ENCODE data around the gene KLK5.

Gene KLK5

GRCh38 chr19:50916069-50916468, 36.8 kb downstream of the KLK5 start:
- no peaks in the 10 kb centered on the region for H3K4me1 Mint-ChIP-seq (ENCODE audit: low read depth)
- no peaks in the 10 kb centered on the region for H3K36me3 Mint-ChIP-seq
- H3K27ac Mint-ChIP-seq: no peak overlapping the region
- no peak overlapping the region for H3K4me3 Mint-ChIP-seq
- H3K9me3 Mint-ChIP-seq (ENCODE audit: low read depth): no peaks in the 10 kb centered on the region
- peaks cover 35% of the 10 kb centered on the region for H3K27me3 Mint-ChIP-seq

DNA sequence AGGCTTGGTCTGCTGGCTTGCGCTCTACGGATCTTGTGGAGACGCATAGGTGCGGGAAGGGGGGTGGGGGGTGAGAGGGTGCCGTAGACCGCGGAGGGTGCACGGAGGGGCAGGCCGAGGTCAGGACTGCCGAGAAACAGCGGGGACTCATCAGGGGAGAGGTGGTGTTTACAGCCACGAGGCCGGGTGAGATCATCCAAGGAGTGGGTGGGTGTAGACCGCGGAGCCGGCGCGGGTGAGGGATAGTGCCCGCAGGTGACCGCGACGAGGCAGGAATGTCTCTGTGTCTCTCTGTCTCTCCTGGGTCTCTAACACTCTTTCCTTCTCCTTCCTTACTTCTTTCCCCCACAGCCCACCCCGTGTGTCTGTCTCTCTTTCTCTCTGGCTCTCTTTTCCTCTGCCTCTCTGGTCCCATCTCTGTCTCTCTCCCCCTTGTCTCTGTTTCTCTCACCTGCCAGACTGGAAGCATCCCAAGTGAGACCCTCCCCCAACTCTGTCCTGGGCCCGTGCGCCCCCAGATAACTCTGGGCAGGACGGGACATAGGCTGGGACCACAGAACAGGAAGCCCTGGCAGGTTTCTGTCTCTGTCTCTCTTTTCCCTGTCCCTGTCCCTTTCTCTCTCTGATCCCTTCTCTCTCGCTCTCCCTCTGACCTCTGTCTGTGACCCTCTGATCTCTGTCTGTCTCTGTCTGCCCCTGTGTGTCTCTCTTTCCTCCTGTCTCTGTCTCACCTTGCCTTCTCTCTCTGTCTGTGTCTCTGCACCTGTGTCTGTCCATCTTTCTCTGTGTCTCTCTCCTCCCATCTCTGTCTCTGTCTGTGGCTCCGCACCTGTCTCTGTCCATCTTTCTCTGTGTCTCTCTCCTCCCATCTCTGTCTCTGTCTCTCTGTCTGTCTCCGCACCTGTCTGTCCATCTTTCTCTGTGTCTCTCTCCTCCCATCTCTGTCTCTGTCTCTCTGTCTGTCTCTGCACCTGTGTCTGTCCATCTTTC, 39.8 kb downstream of the KLK5 start:
- no peak overlapping the region for H3K27ac Mint-ChIP-seq
- H3K9me3 Mint-ChIP-seq (ENCODE audit: low read depth): no peaks in the 10 kb centered on the region
- H3K4me1 Mint-ChIP-seq (ENCODE audit: low read depth): peaks cover 8% of the 10 kb centered on the region
- H3K4me3 Mint-ChIP-seq: no peak overlapping the region
- no peaks in the 10 kb centered on the region for H3K36me3 Mint-ChIP-seq
- H3K27me3 Mint-ChIP-seq: peaks cover 43% of the 10 kb centered on the region

DNA sequence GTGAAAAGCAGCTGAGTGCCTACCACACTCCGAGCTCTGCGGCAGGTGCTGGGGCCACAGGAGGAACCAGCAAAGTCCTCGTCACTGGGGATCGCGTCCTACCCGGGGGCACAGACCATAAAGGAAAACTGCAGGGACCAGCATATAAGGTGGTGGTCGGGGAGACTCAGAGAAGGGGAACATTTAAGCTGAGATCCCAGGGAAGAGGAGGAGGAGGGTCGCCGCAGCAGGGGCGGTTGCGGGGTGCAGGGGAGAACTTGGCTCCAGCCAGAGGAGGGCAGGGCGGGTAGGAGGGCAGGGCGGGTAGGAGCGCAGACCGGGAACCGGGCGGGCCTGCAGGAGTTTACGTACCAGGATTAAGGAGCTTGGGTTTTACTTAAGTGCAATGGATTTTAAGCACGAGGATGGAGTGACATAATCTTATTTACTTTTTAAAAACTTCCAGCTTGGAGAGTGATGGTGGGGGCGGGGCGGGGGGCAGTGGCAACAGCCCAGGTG, 40.7 kb downstream of the KLK5 start:
- Mint-ChIP-seq H3K4me3 (no peak overlapping the region), H3K36me3 (no peaks in the 10 kb centered on the region), H3K4me1 (ENCODE audit: low read depth) (peaks cover 8% of the 10 kb centered on the region), H3K27me3 (peaks cover 45% of the 10 kb centered on the region), H3K9me3 (ENCODE audit: low read depth) (no peaks in the 10 kb centered on the region), H3K27ac (no peak overlapping the region)

DNA sequence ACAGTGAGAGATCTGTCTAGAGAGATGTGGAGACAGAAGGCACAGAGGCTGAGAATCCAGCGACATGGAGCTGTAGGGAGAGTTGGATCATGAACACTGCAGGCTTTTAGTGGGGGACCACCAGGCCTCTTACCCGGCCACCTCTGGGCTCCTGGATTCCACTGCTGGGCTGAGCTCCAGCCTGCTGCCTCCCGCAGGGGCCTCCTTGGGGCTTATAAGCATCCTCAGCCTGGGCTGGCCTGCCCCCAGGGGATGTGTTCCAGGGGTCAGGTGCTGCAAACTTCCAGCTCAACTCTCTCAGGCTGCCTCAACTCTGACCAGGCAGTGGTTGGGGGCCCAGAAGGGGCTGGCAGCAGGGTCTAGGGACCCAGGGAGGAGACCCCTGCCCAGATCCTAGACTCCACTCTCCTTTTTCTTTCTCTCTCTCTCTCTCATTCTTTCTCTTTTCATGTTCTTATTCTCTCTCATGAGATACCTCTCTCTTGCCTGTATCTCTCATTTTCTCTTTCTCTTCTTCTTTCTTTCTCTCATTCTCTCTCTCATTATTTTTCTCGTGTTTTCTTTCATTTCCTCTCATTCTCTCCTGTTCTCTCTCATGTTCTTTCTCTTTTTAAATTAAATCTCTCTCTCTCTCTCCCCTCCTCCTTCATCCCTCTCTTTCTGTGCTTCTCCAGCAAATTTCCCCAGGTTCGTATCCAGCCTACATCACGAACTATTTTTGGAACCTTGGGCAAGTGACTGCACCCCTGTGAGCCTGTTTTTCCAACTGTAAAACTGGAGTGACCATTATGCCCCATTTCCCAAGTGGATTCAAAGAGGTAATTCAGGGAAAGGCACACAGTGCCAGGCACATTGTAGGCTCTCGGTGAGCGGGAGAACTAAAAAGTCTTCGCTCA, 41.4 kb downstream of the KLK5 start, which contains the start of gene KLK4:
Gene KLK4 (minus strand): TSS at position 190 of the 896 bp plus-strand sequence. CDS start 657 bp downstream, outside the sequence.
- no peaks in the 10 kb centered on the region for H3K36me3 Mint-ChIP-seq
- H3K4me3 Mint-ChIP-seq: no peak within 1 kb of the TSS
- no peak within 1 kb of the TSS for H3K27ac Mint-ChIP-seq
- H3K27me3 Mint-ChIP-seq: peaks cover 45% of the 10 kb centered on the region
- H3K9me3 Mint-ChIP-seq (ENCODE audit: low read depth): no peaks in the 10 kb centered on the region
- H3K4me1 Mint-ChIP-seq (ENCODE audit: low read depth): peaks cover 8% of the 10 kb centered on the region

DNA sequence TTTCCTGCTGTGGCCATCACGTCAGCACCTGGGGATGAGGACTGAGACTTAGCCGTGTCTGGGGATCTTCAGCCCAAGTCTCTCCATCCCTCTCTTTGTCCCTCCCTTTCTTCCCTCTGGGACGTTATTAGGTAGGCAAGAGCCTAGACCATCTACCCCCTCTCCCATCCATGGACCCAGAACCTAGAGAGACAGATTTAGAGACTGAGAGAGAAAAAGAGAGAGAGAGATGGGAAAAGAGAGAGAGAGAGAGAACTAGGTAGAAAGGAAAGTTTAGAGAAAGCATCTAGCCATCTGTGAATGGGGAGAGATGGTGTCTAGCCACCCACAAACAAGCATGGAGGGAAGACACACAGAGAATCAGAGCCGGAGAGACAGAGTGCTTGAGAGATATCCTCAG, 42.1 kb downstream of the KLK5 start:
- peaks cover 8% of the 10 kb centered on the region for H3K4me1 Mint-ChIP-seq (ENCODE audit: low read depth)
- H3K4me3 Mint-ChIP-seq: no peak overlapping the region
- H3K36me3 Mint-ChIP-seq: no peaks in the 10 kb centered on the region
- no peak overlapping the region for H3K27ac Mint-ChIP-seq
- H3K27me3 Mint-ChIP-seq: peaks cover 46% of the 10 kb centered on the region
- H3K9me3 Mint-ChIP-seq (ENCODE audit: low read depth): no peaks in the 10 kb centered on the region

DNA sequence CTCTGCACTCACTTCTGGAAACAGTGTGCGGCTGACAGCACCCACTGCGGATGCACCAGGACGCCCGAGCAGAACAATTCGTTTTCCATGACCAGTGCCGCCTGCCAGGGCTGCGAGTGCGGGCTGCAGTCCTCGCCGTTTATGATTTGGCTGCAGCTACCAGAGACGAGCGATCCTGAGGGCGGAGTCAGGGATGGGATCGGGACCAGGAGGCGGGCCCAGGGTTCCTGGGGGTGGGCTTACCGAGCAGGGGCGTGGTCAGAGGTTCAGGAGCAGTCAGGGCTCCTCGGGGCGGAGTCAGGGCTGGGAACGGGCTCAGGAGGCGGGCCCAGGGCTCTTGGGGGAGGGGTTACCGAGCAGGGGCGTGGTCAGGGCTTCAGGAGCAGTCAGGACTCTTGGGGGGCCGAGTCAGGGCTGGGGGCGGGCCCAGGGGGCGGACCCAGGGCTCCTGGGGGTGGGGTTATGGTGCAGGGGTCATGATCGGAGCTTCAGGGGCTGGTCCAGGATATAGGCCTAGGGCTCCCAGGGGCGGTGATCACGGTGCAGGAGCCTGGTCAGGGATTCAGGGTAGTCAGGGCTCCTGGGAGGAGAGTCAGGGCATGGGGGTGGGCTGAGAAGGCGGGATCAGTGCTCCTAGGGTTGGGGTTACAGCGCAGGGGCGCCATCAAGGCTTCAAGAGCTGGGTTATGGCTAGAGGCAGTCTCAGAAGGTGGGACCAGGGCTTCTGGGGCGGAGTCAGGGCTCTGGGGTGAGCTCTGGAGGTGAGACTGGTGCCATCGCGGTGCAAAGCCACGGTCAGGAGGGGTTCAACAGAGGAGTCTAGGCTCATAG, 43.4 kb downstream of the KLK5 start:
- Mint-ChIP-seq H3K27me3 (peaks cover 51% of the 10 kb centered on the region), H3K9me3 (ENCODE audit: low read depth) (no peaks in the 10 kb centered on the region)

DNA sequence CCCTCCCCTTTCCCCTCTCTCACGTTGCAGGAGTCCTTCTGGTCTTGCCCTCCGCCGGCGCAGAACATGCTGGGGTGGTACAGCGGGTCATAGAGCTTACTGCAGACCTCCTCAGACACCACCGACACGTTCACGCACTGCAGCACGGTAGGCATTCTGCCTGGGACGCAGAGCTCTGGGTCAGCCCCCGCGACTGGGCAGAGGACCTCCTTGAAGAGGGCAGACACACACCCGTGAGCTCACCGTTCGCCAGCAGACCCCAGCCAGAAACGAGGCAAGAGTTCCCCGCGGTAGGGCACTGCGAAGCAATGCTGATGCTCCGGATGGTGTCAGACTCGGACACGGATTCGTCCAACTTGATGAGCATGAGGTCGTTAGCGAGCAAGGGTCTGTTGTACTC, 44.5 kb downstream of the KLK5 start:
- Mint-ChIP-seq H3K9me3 (ENCODE audit: low read depth) (no peaks in the 10 kb centered on the region), H3K4me3 (no peak overlapping the region), H3K27me3 (peaks cover 51% of the 10 kb centered on the region), H3K4me1 (ENCODE audit: low read depth) (peaks cover 8% of the 10 kb centered on the region), H3K36me3 (no peaks in the 10 kb centered on the region), H3K27ac (no peak overlapping the region)

More for the DNA sequence above, 43.4 kb downstream of the KLK5 start:
- no peaks in the 10 kb centered on the region for H3K36me3 Mint-ChIP-seq
- H3K4me1 Mint-ChIP-seq (ENCODE audit: low read depth): peaks cover 8% of the 10 kb centered on the region
- H3K4me3 Mint-ChIP-seq: no peak overlapping the region
- H3K27ac Mint-ChIP-seq: no peak overlapping the region

DNA sequence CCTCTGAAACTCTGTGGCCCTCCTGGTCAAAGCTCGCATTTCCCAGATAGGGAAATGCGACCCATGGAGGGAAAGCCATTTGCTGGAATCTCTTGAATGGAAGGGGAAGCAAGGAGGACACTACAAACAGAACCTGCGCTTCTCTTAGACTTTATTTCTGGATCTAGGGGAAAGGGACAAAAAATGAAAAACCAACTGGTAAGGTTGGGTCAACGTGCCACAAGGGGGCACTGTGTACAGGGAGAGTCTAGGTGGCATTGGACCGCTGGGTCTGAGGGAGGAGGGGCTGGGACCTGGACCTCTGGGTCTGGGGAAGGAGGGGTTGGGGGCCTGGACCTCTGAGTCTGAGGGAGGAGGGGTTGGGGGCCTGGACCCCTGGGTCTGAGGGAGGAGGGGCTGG, 46.6 kb downstream of the KLK5 start:
- H3K4me3 Mint-ChIP-seq: no peak overlapping the region
- no peaks in the 10 kb centered on the region for H3K9me3 Mint-ChIP-seq (ENCODE audit: low read depth)
- peaks cover 8% of the 10 kb centered on the region for H3K4me1 Mint-ChIP-seq (ENCODE audit: low read depth)
- peaks cover 47% of the 10 kb centered on the region for H3K27me3 Mint-ChIP-seq
- H3K36me3 Mint-ChIP-seq: no peaks in the 10 kb centered on the region
- H3K27ac Mint-ChIP-seq: no peak overlapping the region

- no peak overlapping the region for H3K27ac Mint-ChIP-seq
- H3K4me1 Mint-ChIP-seq (ENCODE audit: low read depth): no peaks in the 10 kb centered on the region
- no peak overlapping the region for H3K4me3 Mint-ChIP-seq
- H3K27me3 Mint-ChIP-seq: peaks cover 33% of the 10 kb centered on the region
- H3K9me3 Mint-ChIP-seq (ENCODE audit: low read depth): no peaks in the 10 kb centered on the region
- H3K36me3 Mint-ChIP-seq: no peaks in the 10 kb centered on the region
These were observed 50.2 kb downstream of the KLK5 start for GRCh38 chr19:50902640-50903039.

DNA sequence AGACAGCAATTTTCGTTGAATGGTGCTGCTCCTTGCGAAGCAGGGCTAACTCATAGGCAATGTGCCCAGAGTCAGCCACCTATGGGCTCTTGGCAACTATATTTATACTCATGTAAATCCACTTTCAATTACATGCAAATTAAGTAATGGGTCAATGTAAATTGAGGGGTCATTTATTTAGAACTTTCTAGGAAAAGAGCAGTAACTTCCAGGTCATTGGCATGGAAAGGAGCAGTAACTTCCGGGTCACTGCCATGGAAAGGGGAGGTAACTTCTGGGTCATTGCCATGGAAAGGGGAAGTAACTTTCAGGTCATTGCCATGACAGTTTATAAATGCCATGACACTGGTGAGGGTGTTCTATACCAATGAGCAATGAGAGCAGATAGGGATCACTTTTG, 53.3 kb downstream of the KLK5 start:
- H3K36me3 Mint-ChIP-seq: no peaks in the 10 kb centered on the region
- H3K27ac Mint-ChIP-seq: no peak overlapping the region
- no peak overlapping the region for H3K4me3 Mint-ChIP-seq
- H3K9me3 Mint-ChIP-seq (ENCODE audit: low read depth): peaks cover 5% of the 10 kb centered on the region
- peaks cover 26% of the 10 kb centered on the region for H3K27me3 Mint-ChIP-seq
- no peaks in the 10 kb centered on the region for H3K4me1 Mint-ChIP-seq (ENCODE audit: low read depth)

- Mint-ChIP-seq H3K36me3 (no peaks in the 10 kb centered on the region), H3K4me1 (ENCODE audit: low read depth) (no peaks in the 10 kb centered on the region), H3K9me3 (ENCODE audit: low read depth) (peaks cover 5% of the 10 kb centered on the region), H3K27me3 (peaks cover 31% of the 10 kb centered on the region), H3K27ac (no peak overlapping the region), H3K4me3 (no peak overlapping the region)
These were observed 54.8 kb downstream of the KLK5 start for GRCh38 chr19:50898018-50898417.

DNA sequence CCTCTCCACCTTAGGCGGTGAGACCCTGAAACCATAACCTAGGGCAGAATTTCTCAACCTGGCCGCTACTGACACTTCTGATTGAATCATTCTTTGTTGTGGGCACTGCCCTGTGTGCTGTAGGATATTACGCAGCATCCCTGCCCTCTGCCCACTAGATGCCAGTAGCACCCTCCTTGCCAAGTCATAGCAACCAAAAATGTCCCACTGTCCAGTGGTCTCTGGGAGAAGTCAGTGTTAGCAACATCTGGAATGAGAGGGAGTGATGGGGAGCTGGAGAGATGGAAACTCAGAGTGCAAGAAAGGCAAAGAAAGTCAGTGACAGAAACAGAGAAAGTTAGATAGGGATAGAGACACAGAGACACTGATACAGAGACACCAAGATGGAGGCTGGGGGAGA, 55.2 kb downstream of the KLK5 start:
- no peaks in the 10 kb centered on the region for H3K4me1 Mint-ChIP-seq (ENCODE audit: low read depth)
- H3K27me3 Mint-ChIP-seq: peaks cover 30% of the 10 kb centered on the region
- no peak overlapping the region for H3K27ac Mint-ChIP-seq
- no peaks in the 10 kb centered on the region for H3K36me3 Mint-ChIP-seq
- peaks cover 5% of the 10 kb centered on the region for H3K9me3 Mint-ChIP-seq (ENCODE audit: low read depth)
- no peak overlapping the region for H3K4me3 Mint-ChIP-seq

GRCh38 chr19:50897191-50897607, 55.6 kb downstream of the KLK5 start:
- Mint-ChIP-seq H3K27me3 (peaks cover 28% of the 10 kb centered on the region), H3K27ac (no peak overlapping the region)

DNA sequence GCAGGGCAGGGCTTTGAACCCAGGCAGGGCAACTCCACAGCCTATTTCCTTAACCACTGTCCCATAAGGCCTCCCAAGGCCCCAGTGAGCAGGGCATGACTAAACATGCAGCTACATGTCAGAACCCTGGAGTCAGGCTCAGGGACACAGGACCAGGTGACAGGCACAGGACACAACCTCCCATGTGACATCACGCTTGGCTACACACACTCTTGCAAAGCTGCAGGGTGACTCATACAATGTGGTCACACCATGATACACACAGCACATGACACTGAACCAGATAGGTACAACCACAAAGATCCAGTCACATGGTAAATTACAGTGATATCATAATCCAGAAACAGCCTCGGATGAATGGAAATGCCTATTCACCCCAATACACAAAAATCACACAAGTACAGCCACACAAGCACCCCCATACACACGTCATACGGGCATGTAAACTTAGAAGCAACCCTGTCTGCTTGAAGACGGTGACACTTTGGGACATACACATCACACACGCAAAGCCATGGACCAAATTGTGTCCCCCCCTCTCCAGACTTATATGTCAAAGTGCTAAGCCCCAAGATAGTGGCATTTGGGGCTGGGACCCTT, 56.1 kb downstream of the KLK5 start:
- Mint-ChIP-seq H3K4me1 (ENCODE audit: low read depth) (no peaks in the 10 kb centered on the region), H3K36me3 (no peaks in the 10 kb centered on the region), H3K27me3 (peaks cover 31% of the 10 kb centered on the region), H3K9me3 (ENCODE audit: low read depth) (peaks cover 5% of the 10 kb centered on the region), H3K4me3 (no peak overlapping the region), H3K27ac (no peak overlapping the region)

More at GRCh38 chr19:50897191-50897607, 55.6 kb downstream of the KLK5 start:
- Mint-ChIP-seq H3K4me3 (no peak overlapping the region), H3K36me3 (no peaks in the 10 kb centered on the region), H3K9me3 (ENCODE audit: low read depth) (peaks cover 5% of the 10 kb centered on the region), H3K4me1 (ENCODE audit: low read depth) (no peaks in the 10 kb centered on the region)

All from activated naive CD8-positive, alpha-beta T cell (primary cell).